Measurements from ENCODE around the gene BRIP1. TPM values are rescaled to one million over a fixed set of nuclear protein-coding genes. Genes with fewer than 3 reads are reported as not detected.

Gene BRIP1
- total RNA-seq, 1 donor from 2014 or later = 2.4 TPM

DNA sequence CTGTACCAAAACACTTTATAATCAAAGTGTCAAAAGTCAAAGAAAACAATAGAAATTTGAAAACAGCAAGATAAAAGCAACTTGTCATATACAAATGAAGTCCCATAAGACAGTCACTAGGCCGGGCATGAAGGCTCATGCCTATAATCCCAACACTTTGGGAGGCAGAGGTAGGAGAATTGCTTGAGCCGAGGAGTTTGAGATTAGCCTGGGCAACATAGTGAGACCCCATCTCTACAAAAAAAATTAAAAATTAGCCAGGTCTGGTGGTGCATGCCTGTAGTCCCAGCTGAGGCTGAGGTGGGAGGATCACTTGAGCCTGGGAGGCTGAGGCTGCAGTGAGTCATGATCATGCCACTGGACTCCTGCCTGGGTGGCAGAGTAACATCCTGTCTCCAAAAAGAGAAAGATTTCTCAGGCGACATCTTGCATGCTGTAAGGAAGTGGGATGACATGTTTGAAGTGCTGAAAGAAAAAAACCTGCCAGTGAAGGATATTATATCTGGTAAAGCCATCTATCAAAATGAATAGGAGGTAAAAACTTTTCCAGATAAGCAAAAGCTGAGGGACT, 173.6 kb downstream of the BRIP1 start:
- DNase-seq = no peak
- H3K4me3 Mint-ChIP-seq (ENCODE audit: unreplicated experiment) = no peak overlapping the region

DNA sequence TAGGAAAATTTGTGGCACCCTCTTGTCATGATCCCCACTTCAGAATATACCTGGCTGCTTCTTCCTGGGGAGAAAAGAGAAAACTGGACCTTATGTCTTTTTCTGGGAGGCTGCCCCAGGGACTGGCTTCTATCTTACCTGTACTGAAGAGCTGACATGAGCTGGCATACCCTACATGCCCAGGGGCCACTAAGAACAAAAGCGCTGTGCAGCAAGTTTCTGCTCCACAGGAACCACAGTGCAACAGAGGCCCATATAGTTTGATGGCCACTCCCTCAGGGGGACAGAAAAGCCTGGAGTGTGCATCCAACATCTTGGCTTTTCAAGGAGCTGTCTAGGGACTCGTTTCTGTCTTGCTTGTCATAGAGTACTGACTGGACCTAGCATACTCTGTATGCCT, 175.6 kb downstream of the BRIP1 start:
- H3K27me3 Mint-ChIP-seq (ENCODE audit: unreplicated experiment) = no peaks in the 10 kb centered on the region
- H3K9me3 Mint-ChIP-seq (ENCODE audit: unreplicated experiment) = no peaks in the 10 kb centered on the region
- H3K4me3 Mint-ChIP-seq (ENCODE audit: unreplicated experiment) = no peak overlapping the region
- H3K27ac Mint-ChIP-seq (ENCODE audit: unreplicated experiment) = no peak overlapping the region
- H3K4me1 Mint-ChIP-seq (ENCODE audit: low read depth, unreplicated experiment) = no peaks in the 10 kb centered on the region
- no peak for DNase-seq
- TF ChIP-seq, protein P1, sequence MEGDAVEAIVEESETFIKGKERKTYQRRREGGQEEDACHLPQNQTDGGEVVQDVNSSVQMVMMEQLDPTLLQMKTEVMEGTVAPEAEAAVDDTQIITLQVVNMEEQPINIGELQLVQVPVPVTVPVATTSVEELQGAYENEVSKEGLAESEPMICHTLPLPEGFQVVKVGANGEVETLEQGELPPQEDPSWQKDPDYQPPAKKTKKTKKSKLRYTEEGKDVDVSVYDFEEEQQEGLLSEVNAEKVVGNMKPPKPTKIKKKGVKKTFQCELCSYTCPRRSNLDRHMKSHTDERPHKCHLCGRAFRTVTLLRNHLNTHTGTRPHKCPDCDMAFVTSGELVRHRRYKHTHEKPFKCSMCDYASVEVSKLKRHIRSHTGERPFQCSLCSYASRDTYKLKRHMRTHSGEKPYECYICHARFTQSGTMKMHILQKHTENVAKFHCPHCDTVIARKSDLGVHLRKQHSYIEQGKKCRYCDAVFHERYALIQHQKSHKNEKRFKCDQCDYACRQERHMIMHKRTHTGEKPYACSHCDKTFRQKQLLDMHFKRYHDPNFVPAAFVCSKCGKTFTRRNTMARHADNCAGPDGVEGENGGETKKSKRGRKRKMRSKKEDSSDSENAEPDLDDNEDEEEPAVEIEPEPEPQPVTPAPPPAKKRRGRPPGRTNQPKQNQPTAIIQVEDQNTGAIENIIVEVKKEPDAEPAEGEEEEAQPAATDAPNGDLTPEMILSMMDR (IDR thresholded peaks at IDR 0.05; ENCODE audit: partially characterized antibody, unreplicated experiment) = no peak
- peaks cover 5% of the 10 kb centered on the region for H3K36me3 Mint-ChIP-seq (ENCODE audit: unreplicated experiment)

More for the DNA sequence above, 173.6 kb downstream of the BRIP1 start:
- TF ChIP-seq, protein P1 (IDR thresholded peaks at IDR 0.05; ENCODE audit: partially characterized antibody, unreplicated experiment) = no peak
- H3K36me3 Mint-ChIP-seq (ENCODE audit: unreplicated experiment) = peaks cover 5% of the 10 kb centered on the region
- H3K27me3 Mint-ChIP-seq (ENCODE audit: unreplicated experiment) = no peaks in the 10 kb centered on the region
- no peak overlapping the region for H3K27ac Mint-ChIP-seq (ENCODE audit: unreplicated experiment)
- H3K9me3 Mint-ChIP-seq (ENCODE audit: unreplicated experiment) = no peaks in the 10 kb centered on the region
- no peaks in the 10 kb centered on the region for H3K4me1 Mint-ChIP-seq (ENCODE audit: low read depth, unreplicated experiment)

DNA sequence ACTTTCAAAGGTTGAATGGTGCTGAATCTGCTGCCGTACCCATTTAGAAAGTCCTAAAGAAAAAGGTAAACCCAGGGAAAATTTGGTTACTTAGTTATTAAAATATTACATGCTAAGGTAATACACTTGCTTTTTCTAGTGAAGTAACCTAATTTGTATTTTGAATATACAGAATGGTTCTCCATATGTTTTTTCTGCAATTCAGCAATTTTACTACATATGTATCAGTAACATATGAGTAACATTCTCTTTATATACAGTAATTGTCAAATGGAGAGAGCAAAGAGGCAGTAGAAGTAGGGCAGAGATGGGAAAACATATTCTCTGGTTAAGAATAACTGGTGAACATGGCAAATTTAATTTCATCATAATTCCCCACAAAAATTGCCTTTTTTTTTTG, 177.2 kb downstream of the BRIP1 start:
- H3K4me1 Mint-ChIP-seq (ENCODE audit: low read depth, unreplicated experiment) = no peaks in the 10 kb centered on the region
- TF ChIP-seq, protein P1 (IDR thresholded peaks at IDR 0.05; ENCODE audit: partially characterized antibody, unreplicated experiment) = no peak
- no peaks in the 10 kb centered on the region for H3K27me3 Mint-ChIP-seq (ENCODE audit: unreplicated experiment)
- no peak overlapping the region for H3K4me3 Mint-ChIP-seq (ENCODE audit: unreplicated experiment)
- H3K27ac Mint-ChIP-seq (ENCODE audit: unreplicated experiment) = no peak overlapping the region
- H3K36me3 Mint-ChIP-seq (ENCODE audit: unreplicated experiment) = peaks cover 5% of the 10 kb centered on the region
- DNase-seq = no peak
- H3K9me3 Mint-ChIP-seq (ENCODE audit: unreplicated experiment) = no peaks in the 10 kb centered on the region

DNA sequence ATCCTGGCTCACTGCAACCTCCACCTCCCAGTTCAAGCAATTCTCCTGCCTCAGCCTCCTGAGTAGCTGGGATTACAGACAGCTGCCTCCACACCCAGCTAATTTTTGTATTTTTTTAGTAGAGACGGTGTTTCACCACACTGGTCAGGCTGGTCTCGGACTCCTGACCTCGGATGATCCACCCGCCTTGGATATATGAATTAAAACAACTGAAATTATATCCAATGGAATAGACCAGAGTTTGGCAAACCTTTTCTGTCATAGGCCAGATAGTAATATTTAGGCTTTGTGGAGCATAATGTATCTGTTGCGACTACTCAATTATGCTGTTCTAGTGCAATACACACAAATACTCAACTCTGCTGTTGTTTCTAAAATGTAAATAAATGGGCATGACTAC, 178.5 kb downstream of the BRIP1 start:
- Mint-ChIP-seq H3K27ac (ENCODE audit: unreplicated experiment) (no peak overlapping the region), H3K4me1 (ENCODE audit: low read depth, unreplicated experiment) (no peaks in the 10 kb centered on the region), H3K36me3 (ENCODE audit: unreplicated experiment) (peaks cover 5% of the 10 kb centered on the region), H3K9me3 (ENCODE audit: unreplicated experiment) (no peaks in the 10 kb centered on the region), H3K4me3 (ENCODE audit: unreplicated experiment) (no peak overlapping the region), H3K27me3 (ENCODE audit: unreplicated experiment) (no peaks in the 10 kb centered on the region)
- no peak for DNase-seq
- TF ChIP-seq, protein P1 (IDR thresholded peaks at IDR 0.05; ENCODE audit: partially characterized antibody, unreplicated experiment) = no peak

DNA sequence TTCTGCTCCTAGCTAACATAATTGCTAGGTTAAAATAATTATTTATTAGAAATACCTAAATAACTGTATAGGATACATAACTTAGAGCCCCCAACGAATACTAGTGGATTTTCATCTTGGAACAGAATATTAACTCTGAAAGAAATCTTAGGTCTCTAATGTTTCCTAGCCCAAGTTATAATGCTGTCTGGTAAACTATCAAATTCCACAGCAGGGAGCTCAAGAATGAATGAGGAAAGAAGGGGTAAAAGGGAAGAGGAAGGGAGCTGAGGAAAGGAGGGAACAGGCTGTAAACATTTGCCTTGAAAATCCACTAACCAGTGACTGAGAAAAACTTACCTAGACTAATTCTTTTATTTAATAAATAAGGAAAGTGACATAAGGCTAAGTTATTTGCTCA, 179.2 kb downstream of the BRIP1 start:
- H3K27ac Mint-ChIP-seq (ENCODE audit: unreplicated experiment) = no peak overlapping the region
- H3K27me3 Mint-ChIP-seq (ENCODE audit: unreplicated experiment) = no peaks in the 10 kb centered on the region
- H3K36me3 Mint-ChIP-seq (ENCODE audit: unreplicated experiment) = peaks cover 5% of the 10 kb centered on the region
- DNase-seq = no peak
- TF ChIP-seq, protein P1 (IDR thresholded peaks at IDR 0.05; ENCODE audit: partially characterized antibody, unreplicated experiment) = no peak
- no peaks in the 10 kb centered on the region for H3K9me3 Mint-ChIP-seq (ENCODE audit: unreplicated experiment)
- H3K4me3 Mint-ChIP-seq (ENCODE audit: unreplicated experiment) = no peak overlapping the region
- H3K4me1 Mint-ChIP-seq (ENCODE audit: low read depth, unreplicated experiment) = no peaks in the 10 kb centered on the region

Data from glutamatergic neuron (in vitro differentiated cells).